ENCODE data around the gene ETNK2.

Gene ETNK2

GRCh38 chr1:204176049-204176448 is 24.2 kb upstream of the ETNK2 start:
- no peak for DNase-seq

GRCh38 chr1:204174958-204175357 is 23.1 kb upstream of the ETNK2 start:
- no peak for DNase-seq

- no peak for DNase-seq
Measured at GRCh38 chr1:204172404-204173029, 20.7 kb upstream of the ETNK2 start.

GRCh38 chr1:204171751-204172178 is 19.9 kb upstream of the ETNK2 start:
- no peak for DNase-seq

GRCh38 chr1:204170494-204171155 is 18.8 kb upstream of the ETNK2 start:
- DNase-seq = no peak

- DNase-seq = no peak
Measured at GRCh38 chr1:204169858-204170257, 18.0 kb upstream of the ETNK2 start.

- DNase-seq = no peak
Measured at GRCh38 chr1:204167730-204168129, 15.9 kb upstream of the ETNK2 start.

GRCh38 chr1:204166219-204166618 is 14.4 kb upstream of the ETNK2 start, which contains the start of gene REN:
REN (minus strand) TSS chr1:204166337; CDS start chr1:204166293, 44 bp downstream.
- DNase-seq = no peak

- DNase-seq = peak; percentile 64
Measured at GRCh38 chr1:204162494-204163074, 10.7 kb upstream of the ETNK2 start.

- no peak for DNase-seq
Measured at GRCh38 chr1:204161609-204162493, 10.0 kb upstream of the ETNK2 start.

- DNase-seq = no peak
Measured at GRCh38 chr1:204157962-204158361, 6.1 kb upstream of the ETNK2 start.

- DNase-seq = no peak
Measured at GRCh38 chr1:204155881-204156280, 4.0 kb upstream of the ETNK2 start.

- DNase-seq = no peak
Measured at GRCh38 chr1:204154568-204155255, 2.9 kb upstream of the ETNK2 start.

- DNase-seq = no peak
Measured at GRCh38 chr1:204153667-204154066, 1.8 kb upstream of the ETNK2 start.

GRCh38 chr1:204152310-204153044 is 633 bp upstream of the ETNK2 start:
- no peak for DNase-seq

- no peak for DNase-seq
Measured at GRCh38 chr1:204150702-204151551, 917 bp downstream of the ETNK2 start.

GRCh38 chr1:204149635-204150565 is 1.9 kb downstream of the ETNK2 start:
- no peak for DNase-seq

GRCh38 chr1:204149107-204149506 is 2.7 kb downstream of the ETNK2 start:
- DNase-seq = no peak
